Measurements from ENCODE around the gene HMGCL. TPM values are rescaled to one million over a fixed set of nuclear protein-coding genes. Genes with fewer than 3 reads are reported as not detected.
A peak's percentile ranks its signal among the peaks of the same experiment; 100 is the strongest.

The HMGCL gene
- 30.0 TPM for total RNA-seq (ENCODE audit: unreplicated experiment)
- long read RNA-seq, transcript HMGCL-203 (9 exons, 1,600 nt) = major isoform, 34 of 40 reads
- long read RNA-seq, partial matches to known transcripts = 2 of 40 reads
- long read RNA-seq, other reads (novel, unspliced or antisense) = 3 of 40 reads

DNA sequence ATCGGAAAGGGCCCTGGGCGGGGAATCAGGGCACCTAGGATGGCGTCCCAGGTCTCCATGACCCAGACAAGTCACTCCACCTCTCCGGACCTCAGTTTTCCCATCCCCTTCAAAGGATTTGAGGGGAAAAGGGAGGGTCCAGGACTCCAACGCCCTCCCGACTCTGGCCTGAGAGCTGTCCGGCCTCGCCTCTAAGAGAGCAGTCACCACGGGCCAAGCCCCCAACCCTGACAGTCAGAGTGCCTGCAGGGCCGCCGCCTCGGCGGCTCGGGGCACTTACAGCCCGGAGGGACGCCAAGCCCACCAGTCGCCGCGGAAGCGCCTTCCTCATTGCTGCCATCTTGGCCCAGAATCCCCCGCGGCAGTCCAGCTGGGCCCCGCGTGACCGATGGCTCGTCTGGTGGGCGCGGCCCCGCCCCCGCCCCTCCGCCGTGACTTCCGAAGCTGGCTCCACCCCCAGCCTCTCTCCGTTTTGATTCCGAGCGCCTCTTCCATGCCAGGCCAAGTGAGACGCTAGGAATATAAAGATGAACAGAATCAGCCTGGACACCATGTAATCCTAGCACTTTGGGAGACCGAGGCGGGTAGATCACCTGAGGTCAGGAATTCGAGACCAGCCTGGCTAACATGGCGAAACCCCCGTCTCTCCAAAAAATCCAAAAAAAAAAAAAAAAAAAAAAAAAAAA, at the start of gene HMGCL:
TSS of gene HMGCL (minus strand) at position 354 of the 686 bp plus-strand sequence. CDS start at position 340, 14 bp downstream.
- peak within 1 kb of the TSS; percentile 96 for H3K27ac Mint-ChIP-seq (ENCODE audit: unreplicated experiment)
- no peaks in the 10 kb centered on the region for H3K9me3 Mint-ChIP-seq (ENCODE audit: unreplicated experiment)
- H3K4me3 Mint-ChIP-seq (ENCODE audit: unreplicated experiment) = peak within 1 kb of the TSS; percentile 98
- TF ChIP-seq, protein P1, sequence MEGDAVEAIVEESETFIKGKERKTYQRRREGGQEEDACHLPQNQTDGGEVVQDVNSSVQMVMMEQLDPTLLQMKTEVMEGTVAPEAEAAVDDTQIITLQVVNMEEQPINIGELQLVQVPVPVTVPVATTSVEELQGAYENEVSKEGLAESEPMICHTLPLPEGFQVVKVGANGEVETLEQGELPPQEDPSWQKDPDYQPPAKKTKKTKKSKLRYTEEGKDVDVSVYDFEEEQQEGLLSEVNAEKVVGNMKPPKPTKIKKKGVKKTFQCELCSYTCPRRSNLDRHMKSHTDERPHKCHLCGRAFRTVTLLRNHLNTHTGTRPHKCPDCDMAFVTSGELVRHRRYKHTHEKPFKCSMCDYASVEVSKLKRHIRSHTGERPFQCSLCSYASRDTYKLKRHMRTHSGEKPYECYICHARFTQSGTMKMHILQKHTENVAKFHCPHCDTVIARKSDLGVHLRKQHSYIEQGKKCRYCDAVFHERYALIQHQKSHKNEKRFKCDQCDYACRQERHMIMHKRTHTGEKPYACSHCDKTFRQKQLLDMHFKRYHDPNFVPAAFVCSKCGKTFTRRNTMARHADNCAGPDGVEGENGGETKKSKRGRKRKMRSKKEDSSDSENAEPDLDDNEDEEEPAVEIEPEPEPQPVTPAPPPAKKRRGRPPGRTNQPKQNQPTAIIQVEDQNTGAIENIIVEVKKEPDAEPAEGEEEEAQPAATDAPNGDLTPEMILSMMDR (IDR thresholded peaks at IDR 0.05; ENCODE audit: unreplicated experiment) = no peak
- H3K36me3 Mint-ChIP-seq (ENCODE audit: low read depth, unreplicated experiment) = no peaks in the 10 kb centered on the region
- H3K27me3 Mint-ChIP-seq (ENCODE audit: unreplicated experiment) = peaks cover 1% of the 10 kb centered on the region
- peaks cover 16% of the 10 kb centered on the region for H3K4me1 Mint-ChIP-seq (ENCODE audit: unreplicated experiment)
- peak; percentile 89 for DNase-seq (ENCODE audit: low spot score)

DNA sequence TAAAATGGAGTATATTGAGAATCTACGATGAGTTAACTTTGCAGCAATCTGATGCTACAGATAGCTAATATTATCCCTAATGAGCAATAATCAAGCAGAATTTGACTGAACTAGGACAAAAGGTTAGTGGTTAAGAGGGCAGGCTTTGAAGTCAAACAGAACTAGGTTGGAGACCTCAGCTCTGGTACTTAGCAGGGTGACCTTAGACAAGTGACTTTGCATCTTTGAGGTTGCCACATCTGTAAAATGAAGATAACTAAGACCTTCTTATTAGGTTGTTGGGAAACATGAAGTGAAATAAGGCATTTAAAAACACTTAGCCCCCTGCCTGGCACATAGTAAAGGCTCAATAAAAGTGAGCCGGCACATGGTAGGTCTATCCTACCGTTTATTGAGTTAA, 47.2 kb upstream of the HMGCL start:
- TF ChIP-seq, protein P1 (IDR thresholded peaks at IDR 0.05; ENCODE audit: unreplicated experiment) = no peak
- Mint-ChIP-seq H3K27me3 (ENCODE audit: unreplicated experiment) (no peaks in the 10 kb centered on the region), H3K27ac (ENCODE audit: unreplicated experiment) (no peak overlapping the region), H3K4me1 (ENCODE audit: unreplicated experiment) (peaks cover 3% of the 10 kb centered on the region), H3K4me3 (ENCODE audit: unreplicated experiment) (no peak overlapping the region), H3K36me3 (ENCODE audit: low read depth, unreplicated experiment) (peaks cover 4% of the 10 kb centered on the region), H3K9me3 (ENCODE audit: unreplicated experiment) (no peaks in the 10 kb centered on the region)
- DNase-seq (ENCODE audit: low spot score) = no peak

DNA sequence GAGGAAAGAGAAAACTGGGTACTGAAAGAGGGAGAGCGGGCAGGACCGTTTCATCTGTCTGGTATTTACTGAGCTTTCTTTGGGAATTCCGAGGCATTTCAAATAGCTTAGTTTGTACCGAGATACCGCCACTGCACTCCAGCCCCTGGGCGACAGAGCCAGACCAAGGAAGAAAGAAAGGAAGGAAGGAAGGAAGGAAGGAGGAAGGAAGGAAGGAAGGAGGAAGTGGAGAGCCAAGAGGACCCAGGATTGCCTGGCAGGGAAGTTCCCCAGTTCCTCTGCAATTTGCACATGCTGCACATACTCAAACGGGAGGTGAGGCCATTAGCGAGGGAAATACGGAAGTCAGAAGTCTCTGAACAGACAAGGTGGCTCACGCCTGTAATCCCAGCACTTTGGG, 43.8 kb upstream of the HMGCL start:
- H3K27ac Mint-ChIP-seq (ENCODE audit: unreplicated experiment) = no peak overlapping the region
- peaks cover 7% of the 10 kb centered on the region for H3K27me3 Mint-ChIP-seq (ENCODE audit: unreplicated experiment)
- H3K4me3 Mint-ChIP-seq (ENCODE audit: unreplicated experiment) = peak overlapping the region; percentile 1

DNA sequence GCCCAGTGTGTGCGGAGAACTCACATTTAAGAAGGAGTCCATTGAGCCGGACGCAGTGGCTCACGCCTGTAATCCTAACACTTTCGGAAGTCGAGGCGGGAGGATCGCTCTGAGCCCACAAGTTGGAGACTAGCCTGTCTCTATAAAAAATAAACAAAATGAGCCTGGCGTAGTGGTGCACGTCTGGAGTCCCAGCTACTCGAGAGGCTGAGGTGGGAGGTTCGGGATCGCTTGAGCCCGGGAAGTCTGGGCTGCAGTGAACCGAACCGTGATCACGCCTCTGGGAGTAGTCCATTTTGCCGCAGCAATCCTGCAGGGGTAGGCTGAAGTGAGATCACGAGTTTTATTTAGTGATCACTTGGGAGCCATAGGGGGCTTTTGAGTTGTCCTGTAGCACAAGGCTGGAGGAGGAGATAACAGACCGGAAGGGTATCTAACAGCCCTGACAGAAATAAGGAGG, 43.4 kb upstream of the HMGCL start:
- no peaks in the 10 kb centered on the region for H3K9me3 Mint-ChIP-seq (ENCODE audit: unreplicated experiment)
- peaks cover 7% of the 10 kb centered on the region for H3K27me3 Mint-ChIP-seq (ENCODE audit: unreplicated experiment)
- peak overlapping the region; percentile 84 for H3K4me3 Mint-ChIP-seq (ENCODE audit: unreplicated experiment)
- H3K36me3 Mint-ChIP-seq (ENCODE audit: low read depth, unreplicated experiment) = no peaks in the 10 kb centered on the region
- TF ChIP-seq, protein P1 (IDR thresholded peaks at IDR 0.05; ENCODE audit: unreplicated experiment) = peak; percentile 27
- H3K4me1 Mint-ChIP-seq (ENCODE audit: unreplicated experiment) = peaks cover 5% of the 10 kb centered on the region
- no peak overlapping the region for H3K27ac Mint-ChIP-seq (ENCODE audit: unreplicated experiment)
- DNase-seq (ENCODE audit: low spot score) = no peak

More for the DNA sequence above, 43.8 kb upstream of the HMGCL start:
- no peak for DNase-seq (ENCODE audit: low spot score)
- TF ChIP-seq, protein P1 (IDR thresholded peaks at IDR 0.05; ENCODE audit: unreplicated experiment) = no peak
- no peaks in the 10 kb centered on the region for H3K9me3 Mint-ChIP-seq (ENCODE audit: unreplicated experiment)
- no peaks in the 10 kb centered on the region for H3K36me3 Mint-ChIP-seq (ENCODE audit: low read depth, unreplicated experiment)
- peaks cover 5% of the 10 kb centered on the region for H3K4me1 Mint-ChIP-seq (ENCODE audit: unreplicated experiment)
